H1 (cell line): ENCODE data around the gene CDK16. TPM values are rescaled to one million over a fixed set of nuclear protein-coding genes. Genes with fewer than 3 reads are reported as not detected.

Experiments used
- CTCF ChIA-PET: fragments of 300-600 bp; sonication (Branson Sonifier 250); formaldehyde crosslinking; loops from one replicate; lab custom pipeline; 2021; ENCODE audit not compliant: partially characterized antibody; lab: Charles Lee
- POLR2A ChIA-PET: fragments of 300-600 bp; sonication (Branson Sonifier 250); formaldehyde crosslinking; loops from one replicate; lab custom pipeline; 2021; ENCODE audit warnings: inconsistent platforms; ENCODE audit not compliant: partially characterized antibody; lab: Charles Lee
- DNase-seq, 2 experiments: peaks; one replicate each; pipeline versions ENCODE4 v3.0.0 to v3.0.0-alpha.2; 2010 to 2022; ENCODE audit warnings: low spot score in 2 of 2, low read depth in 1 of 2, mixed read lengths in 1 of 2
- FAIRE-seq: peaks from 2 replicates; lab custom pipeline; 2011; peaks lifted over from hg19 to GRCh38; lab: Jason Lieb, UNC
- H2AFZ ChIP-seq: 2 replicates; pipeline ENCODE4 v1.8.1; 2012; ENCODE audit warnings: low read length, inconsistent platforms
- H2AK5ac ChIP-seq: 2 replicates; pipeline ENCODE4 v1.6.1; 2013; ENCODE audit warnings: low read depth, low read length
- H2BK120ac ChIP-seq: replicated peaks from 2 replicates; pipeline ENCODE3; 2013; ENCODE audit warnings: low read depth, low read length, inconsistent platforms
- H2BK12ac ChIP-seq: 2 replicates; pipeline ENCODE4 v1.6.1; 2013; ENCODE audit warnings: low read depth, low read length
- H2BK15ac ChIP-seq: 2 replicates; pipeline ENCODE4 v1.6.1; 2013; ENCODE audit warnings: low read length
- H2BK20ac ChIP-seq: 2 replicates; pipeline ENCODE4 v1.6.1; 2013; ENCODE audit warnings: low read length
- H2BK5ac ChIP-seq: 2 replicates; pipeline ENCODE4 v1.6.1; 2013; ENCODE audit warnings: low read depth, low read length
- H3K14ac ChIP-seq: 2 replicates; pipeline ENCODE4 v1.6.1; 2013; ENCODE audit warnings: inconsistent platforms; ENCODE audit not compliant: insufficient read length
- H3K18ac ChIP-seq: 2 replicates; pipeline ENCODE4 v1.6.1; 2013; ENCODE audit warnings: low read length; ENCODE audit errors: extremely low read depth
- H3K23ac ChIP-seq: 2 replicates; pipeline ENCODE4 v1.6.1; 2013; ENCODE audit warnings: inconsistent platforms; ENCODE audit not compliant: insufficient read length
- H3K23me2 ChIP-seq: 2 replicates; pipeline ENCODE4 v1.6.1; 2013; ENCODE audit warnings: low read depth, low read length
- H3K27ac ChIP-seq: 2 replicates; pipeline ENCODE4 v1.6.1; 2011; ENCODE audit warnings: low read depth, low read length, inconsistent platforms
- H3K27me3 ChIP-seq, 4 experiments: replicated peaks in 1 of 4; 1 replicate in 1 of 4; 2 replicates in 3 of 4; pipeline versions ENCODE4 v1.6.1 to v1.8.1; 2011 to 2013; ENCODE audit warnings: low read length in 3 of 4, mild to moderate bottlenecking in 3 of 4, inconsistent platforms in 2 of 4, mixed read lengths in 2 of 4, moderate library complexity in 1 of 4; ENCODE audit not compliant: control insufficient read depth in 3 of 4, insufficient read depth in 3 of 4; ENCODE audit errors: extremely low read depth in 1 of 4
- H3K36me3 ChIP-seq, 4 experiments: 2 replicates each; pipeline versions ENCODE4 v1.6.1 to v1.8.1; 2011 to 2013; ENCODE audit warnings: mild to moderate bottlenecking in 4 of 4, low read length in 3 of 4, moderate library complexity in 2 of 4, control low read depth in 1 of 4, inconsistent platforms in 1 of 4; ENCODE audit not compliant: insufficient read depth in 4 of 4, control insufficient read depth in 2 of 4
- H3K4ac ChIP-seq: replicated peaks from 2 replicates; pipeline ENCODE3; 2013; ENCODE audit warnings: low read length, low read depth, mixed read lengths, inconsistent platforms; ENCODE audit not compliant: insufficient read length
- H3K4me1 ChIP-seq, 4 experiments: replicated peaks in 1 of 4; 1 replicate in 1 of 4; 2 replicates in 3 of 4; pipeline versions ENCODE4 v1.6.1 to v1.8.1; 2011 to 2013; ENCODE audit warnings: low read length in 3 of 4, inconsistent platforms in 2 of 4, mixed read lengths in 1 of 4; ENCODE audit not compliant: insufficient read depth in 4 of 4, control insufficient read depth in 3 of 4
- H3K4me2 ChIP-seq, 2 experiments: 2 replicates each; pipeline versions ENCODE4 v1.6.1 to v1.8.1; 2011 to 2013; ENCODE audit warnings: low read depth in 2 of 2, low read length in 2 of 2, control low read depth in 1 of 2, inconsistent platforms in 1 of 2, mild to moderate bottlenecking in 1 of 2; ENCODE audit not compliant: insufficient read depth in 1 of 2
- H3K4me3 ChIP-seq, 4 experiments: fragments of 200-600, 300-600 bp in 1 of 4; sonication (generic), shearing (Covaris generic), sonication (Bioruptor Twin) in 1 of 4; 2 replicates each; pipeline versions ENCODE4 v1.5.1 to v1.8.1; 2011 to 2016; ENCODE audit warnings: low read length in 4 of 4, low read depth in 3 of 4, control low read depth in 2 of 4, inconsistent platforms in 2 of 4, mild to moderate bottlenecking in 2 of 4, mixed read lengths in 1 of 4, moderate library complexity in 1 of 4; ENCODE audit not compliant: insufficient read depth in 2 of 4; ENCODE audit errors: extremely low read depth in 1 of 4
- H3K56ac ChIP-seq: replicated peaks from 2 replicates; pipeline ENCODE3; 2013; ENCODE audit warnings: low read depth, mild to moderate bottlenecking, mixed read lengths, low read length, inconsistent platforms; ENCODE audit not compliant: insufficient read length
- H3K79me1 ChIP-seq: 2 replicates; pipeline ENCODE4 v1.6.1; 2013; ENCODE audit warnings: low read depth, low read length, control low read depth
- H3K79me2 ChIP-seq, 2 experiments: 2 replicates each; pipeline versions ENCODE4 v1.6.1 to v1.8.1; 2012 to 2013; ENCODE audit warnings: low read length in 2 of 2, mild to moderate bottlenecking in 2 of 2, inconsistent platforms in 1 of 2; ENCODE audit not compliant: insufficient read depth in 2 of 2, control insufficient read depth in 1 of 2
- H3K9ac ChIP-seq, 4 experiments: replicated peaks in 1 of 4; 1 replicate in 1 of 4; 2 replicates in 3 of 4; pipeline versions ENCODE4 v1.6.1 to v1.8.1; 2011 to 2013; ENCODE audit warnings: low read depth in 3 of 4, low read length in 3 of 4, control low read depth in 2 of 4, mild to moderate bottlenecking in 2 of 4, moderate library complexity in 2 of 4, inconsistent platforms in 1 of 4; ENCODE audit errors: extremely low read depth in 1 of 4
- H3K9me3 ChIP-seq, 2 experiments: 2 replicates each; pipeline versions ENCODE4 v1.6.1 to v1.8.1; 2012 to 2013; ENCODE audit warnings: mild to moderate bottlenecking in 2 of 2, moderate library complexity in 2 of 2, control low read depth in 1 of 2, inconsistent platforms in 1 of 2, low read depth in 1 of 2, low read length in 1 of 2, mixed read lengths in 1 of 2; ENCODE audit not compliant: insufficient read depth in 2 of 2
- H4K20me1 ChIP-seq, 2 experiments: replicated peaks in 1 of 2; 2 replicates each; pipeline versions ENCODE3 to v1.8.1; 2011 to 2013; ENCODE audit warnings: inconsistent platforms in 2 of 2, low read length in 2 of 2, mild to moderate bottlenecking in 1 of 2; ENCODE audit not compliant: insufficient read depth in 2 of 2, control insufficient read depth in 1 of 2
- H4K5ac ChIP-seq: 2 replicates; pipeline ENCODE4 v1.6.1; 2013; ENCODE audit warnings: low read length, low read depth, mixed read lengths, inconsistent platforms; ENCODE audit not compliant: insufficient read length
- H4K8ac ChIP-seq: 2 replicates; pipeline ENCODE4 v1.8.0; 2013; ENCODE audit warnings: mild to moderate bottlenecking, moderate library complexity, low read length, inconsistent platforms; ENCODE audit not compliant: insufficient read depth; ENCODE audit errors: extremely low read depth
- H4K91ac ChIP-seq: replicated peaks from 2 replicates; pipeline ENCODE3; 2013; ENCODE audit warnings: low read length, mixed read lengths, inconsistent platforms; ENCODE audit not compliant: insufficient read length
- CREB1 ChIP-seq: IDR thresholded peaks from 2 replicates; pipeline ENCODE4 v1.6.1; 2012; ENCODE audit warnings: inconsistent platforms
- E2F6 ChIP-seq: IDR thresholded peaks from 2 replicates; pipeline ENCODE4 v1.6.1; 2012; ENCODE audit warnings: inconsistent platforms
- RAD21 ChIP-seq, 2 experiments: IDR thresholded peaks in 1 of 2; conservative IDR thresholded peaks in 1 of 2; 2 replicates each; pipeline ENCODE4 v1.6.1; 2011; ENCODE audit warnings: low read depth in 2 of 2, low read length in 2 of 2, improper control_type of control experiment in 1 of 2, inconsistent platforms in 1 of 2, mild to moderate bottlenecking in 1 of 2, moderate library complexity in 1 of 2
- TAF1 ChIP-seq: IDR thresholded peaks from 2 replicates; pipeline ENCODE4 v1.6.1; 2011; ENCODE audit warnings: mild to moderate bottlenecking, low read depth, low read length
- WGBS, 2 experiments: shearing (Covaris generic) in 1 of 2; methylation state at CpG; one replicate each; pipeline versions ENCODE4 v1.1.6 to v1.1.7; 2013 to 2015; ENCODE audit warnings: low lambda C conversion rate in 2 of 2, mixed read lengths in 2 of 2, inconsistent platforms in 1 of 2, low coverage in 1 of 2, missing lambda C conversion rate in 1 of 2; ENCODE audit not compliant: insufficient replicate concordance in 2 of 2, insufficient coverage in 1 of 2, insufficient read length in 1 of 2; ENCODE audit errors: extremely low coverage in 1 of 2, missing lambda C conversion rate in 1 of 2; 5-methylcytosine and 5-hydroxymethylcytosine counted together
- polyA plus RNA-seq, 7 experiments: library from polyadenylated mRNA; depleted of rRNA in 3 of 7; stranded (reverse) in 5 of 7; unstranded in 2 of 7; fragments of >200 nt in 5 of 7; fragments of 200-250 nt in 2 of 7; gene quantifications; 1 replicate in 5 of 7; 2 replicates in 1 of 7; 4 replicates in 1 of 7; pipeline versions ENCODE4 v1.2.1 to v1.2.3, GENCODE V29; 2011 to 2013; ENCODE audit warnings: missing spikeins in 2 of 7, mixed read lengths in 2 of 7
- total RNA-seq: library from RNA; stranded (reverse); fragmentation: NEBNext Ultra II Directional; extraction: Animal tissue kit (Norgen Biotek cat#: 25700); gene quantifications from 2 replicates; pipeline ENCODE4 v1.2.1, GENCODE V29; 2021

CDK16 gene
- total and polyA plus RNA-seq, 2 of the 8 experiments (the other 6 are each of a cell fraction or from before 2014, with no cell fraction given), result 124 to 204 TPM

GRCh38 chrX:47247206-47247998 is 28.9 kb downstream of the CDK16 start:
- no peak overlapping the region for H2BK15ac ChIP-seq
- no peak overlapping the region for H3K9ac ChIP-seq
- H3K4ac ChIP-seq, result no peak overlapping the region
- H3K27ac ChIP-seq, result no peak overlapping the region
- no peak overlapping the region for H2BK5ac ChIP-seq
- H2AK5ac ChIP-seq, result no peak overlapping the region
- H2BK20ac ChIP-seq, result no peak overlapping the region
- H3K23me2 ChIP-seq, result no peaks in the 10 kb centered on the region
- H3K27me3 ChIP-seq, result no peaks in the 10 kb centered on the region
- DNase-seq (no peak), FAIRE-seq (no peak)
- no peaks in the 10 kb centered on the region for H3K79me2 ChIP-seq
- H3K4me1 ChIP-seq, result no peaks in the 10 kb centered on the region
- ChIA-PET POLR2A (interaction anchor here (1.5 kb wide), 1 partner anchor 11 kb away, joined by 4 read pairs; no protein-coding TSS in a partner anchor), CTCF (interaction anchor here (0.6 kb wide), 1 partner anchor 417 kb away, joined by 3 read pairs; no protein-coding TSS in a partner anchor)
- WGBS, 2 experiments, result 87% methylated on average over 7 of the region's 23 CpGs; no CpG with 5 or more reads in 1 of the 2 experiments
- no peak overlapping the region for H2BK120ac ChIP-seq
- H3K18ac ChIP-seq, result no peak overlapping the region
- no peak overlapping the region for H4K5ac ChIP-seq
- no peak overlapping the region for H4K91ac ChIP-seq
- H2AFZ ChIP-seq, result no peak overlapping the region
- no peak overlapping the region for H2BK12ac ChIP-seq
- no peak for TF ChIP-seq RAD21 (IDR thresholded peaks at IDR 0.05 in 1 of 2, conservative IDR thresholded peaks at IDR 0.05 in 1 of 2; ENCODE audit: low read depth in 2 of 2, low read length in 2 of 2)
- TF ChIP-seq E2F6, result no peak
- TF ChIP-seq CREB1, result no peak
- no peak for TF ChIP-seq TAF1
- H3K4me2 ChIP-seq, result no peak overlapping the region
- no peak overlapping the region for H3K23ac ChIP-seq
- no peaks in the 10 kb centered on the region for H3K79me1 ChIP-seq
- peaks cover 5 to 36% (median 24%) of the 10 kb centered on the region in 4 experiments; a peak in 6 of 8 replicates for H3K36me3 ChIP-seq
- H3K14ac ChIP-seq, result no peak overlapping the region
- no peak overlapping the region for H4K8ac ChIP-seq
- no peak overlapping the region for H3K4me3 ChIP-seq
- no peaks in the 10 kb centered on the region for H3K9me3 ChIP-seq
- no peak overlapping the region for H3K56ac ChIP-seq
- peaks cover 0 to 3% of the 10 kb centered on the region in 2 experiments for H4K20me1 ChIP-seq
